ENCODE data around the gene FRA10AC1.

The FRA10AC1 gene

GRCh38 chr10:93628858-93629257 lies 73.5 kb downstream of the FRA10AC1 start:
- DNase-seq, result no peak

- no peak for DNase-seq
Measured at GRCh38 chr10:93622942-93623341, 79.5 kb downstream of the FRA10AC1 start.

- DNase-seq, result no peak
Measured at GRCh38 chr10:93620925-93621324, 81.5 kb downstream of the FRA10AC1 start.
